Suprapubic skin (tissue), 4 donors: ENCODE measurements around the gene KLHL29. TPM values are rescaled to one million over a fixed set of nuclear protein-coding genes. Genes with fewer than 3 reads are reported as not detected.

Experiments used
- DNase-seq, 2 donors: peaks; one replicate each; pipeline ENCODE4 v3.0.0-alpha.2; 2019; ENCODE audit warnings: low spot score in 2 of 2
- H3K27ac ChIP-seq: fragments of 200-600 bp; sonication (generic); one replicate; pipeline ENCODE4 v1.5.1; 2019
- H3K27me3 ChIP-seq: fragments of 200-600 bp; sonication (generic); one replicate; pipeline ENCODE4 v1.5.1; 2019
- H3K36me3 ChIP-seq: fragments of 200-600 bp; sonication (generic); one replicate; pipeline ENCODE4 v1.5.1; 2019
- H3K4me1 ChIP-seq: fragments of 200-600 bp; sonication (generic); one replicate; pipeline ENCODE4 v1.5.1; 2019
- H3K4me3 ChIP-seq: fragments of 200-600 bp; sonication (generic); one replicate; pipeline ENCODE4 v1.5.1; 2019; ENCODE audit warnings: mild to moderate bottlenecking
- H3K9me3 ChIP-seq: fragments of 200-600 bp; sonication (generic); one replicate; pipeline ENCODE4 v1.5.1; 2019
- EP300 ChIP-seq: sonication (generic); formaldehyde crosslinking; IDR thresholded peaks from one replicate; pipeline ENCODE4 v1.6.1; 2017; ENCODE audit warnings: antibody characterized with exemption
- POLR2A ChIP-seq, 2 donors: fragments of 450-650 bp; IDR thresholded peaks; one replicate each; pipeline ENCODE4 v1.6.1; 2017; ENCODE audit warnings: antibody characterized with exemption in 2 of 2, mild to moderate bottlenecking in 2 of 2, moderate library complexity in 2 of 2
- POLR2AphosphoS5 ChIP-seq, 3 donors: sonication (generic); formaldehyde crosslinking; IDR thresholded peaks; one replicate each; pipeline ENCODE4 v1.6.1; 2017; ENCODE audit warnings: antibody characterized with exemption in 3 of 3
- WGBS: methylation state at CpG from one replicate; pipeline ENCODE4 v1.1.5; 2018; 5-methylcytosine and 5-hydroxymethylcytosine counted together
- total RNA-seq, 4 donors: library from RNA; depleted of rRNA; stranded (reverse); fragments of >200 nt; gene quantifications; one replicate each; pipeline ENCODE4 v1.1.0, GENCODE V29; 2016
- TF ChIP-seq, protein P1 (sequence below), 2 donors: fragments of 200-600 bp in 1 of 2; fragments of 450-650 bp in 1 of 2; sonication (generic) in 1 of 2; IDR thresholded peaks; one replicate each; pipeline ENCODE4 v1.5.1; 2016 to 2019; ENCODE audit warnings: antibody characterized with exemption in 2 of 2, mild to moderate bottlenecking in 1 of 2, moderate library complexity in 1 of 2

KLHL29 gene
- total RNA-seq, 4 donors from 2014 or later, result 17.1 to 30.8 (median 20.7) TPM

DNA sequence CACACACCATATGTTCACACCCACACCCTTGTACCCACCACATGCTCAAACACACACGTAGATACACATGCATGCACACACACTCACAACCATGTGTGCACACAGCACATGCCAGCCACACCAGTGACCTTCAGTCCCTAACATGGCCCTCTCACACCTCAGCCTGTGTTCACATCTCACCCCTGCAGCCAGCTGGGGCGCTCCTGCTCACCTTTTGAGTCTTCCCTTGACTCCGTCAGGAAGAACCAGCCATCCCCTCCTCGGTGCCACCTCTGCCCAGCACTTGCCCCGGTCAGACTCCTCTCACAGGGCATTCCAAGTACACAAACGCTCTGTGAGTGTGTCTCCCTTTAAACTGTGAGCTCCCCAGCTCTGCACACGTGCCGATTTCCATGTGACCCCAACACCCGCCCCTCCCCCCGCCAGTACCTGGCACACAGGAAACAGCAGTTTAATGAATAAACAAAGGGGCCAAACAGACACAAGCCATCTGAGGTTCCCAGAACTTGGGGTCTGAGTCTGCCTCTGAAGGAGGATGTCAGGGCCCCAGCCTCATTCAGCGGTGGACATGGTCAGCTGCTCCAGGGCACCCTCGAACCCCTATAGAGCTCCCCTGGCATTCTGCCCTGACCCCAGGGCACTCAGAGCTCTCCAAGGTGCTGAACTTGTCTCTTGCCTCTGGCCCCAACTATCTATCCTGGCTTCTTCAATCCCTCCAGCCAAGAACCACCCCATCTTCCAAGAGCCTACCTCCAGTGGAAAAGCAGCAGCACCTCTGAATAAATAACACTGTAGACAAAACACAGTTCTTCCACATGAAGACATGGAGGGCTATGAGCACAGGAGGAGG lies 289.1 kb downstream of the KLHL29 start:
- no peak for DNase-seq
- Histone ChIP-seq H3K9me3 (no peaks in the 10 kb centered on the region), H3K4me1 (peaks cover 21% of the 10 kb centered on the region), H3K27me3 (no peaks in the 10 kb centered on the region), H3K4me3 (no peak overlapping the region), H3K27ac (no peak overlapping the region), H3K36me3 (no peaks in the 10 kb centered on the region)
- TF ChIP-seq POLR2AphosphoS5 (IDR thresholded peaks at IDR 0.05) (no peak), POLR2A (IDR thresholded peaks at IDR 0.05) (no peak), EP300 (no peak)
- TF ChIP-seq, protein P1, sequence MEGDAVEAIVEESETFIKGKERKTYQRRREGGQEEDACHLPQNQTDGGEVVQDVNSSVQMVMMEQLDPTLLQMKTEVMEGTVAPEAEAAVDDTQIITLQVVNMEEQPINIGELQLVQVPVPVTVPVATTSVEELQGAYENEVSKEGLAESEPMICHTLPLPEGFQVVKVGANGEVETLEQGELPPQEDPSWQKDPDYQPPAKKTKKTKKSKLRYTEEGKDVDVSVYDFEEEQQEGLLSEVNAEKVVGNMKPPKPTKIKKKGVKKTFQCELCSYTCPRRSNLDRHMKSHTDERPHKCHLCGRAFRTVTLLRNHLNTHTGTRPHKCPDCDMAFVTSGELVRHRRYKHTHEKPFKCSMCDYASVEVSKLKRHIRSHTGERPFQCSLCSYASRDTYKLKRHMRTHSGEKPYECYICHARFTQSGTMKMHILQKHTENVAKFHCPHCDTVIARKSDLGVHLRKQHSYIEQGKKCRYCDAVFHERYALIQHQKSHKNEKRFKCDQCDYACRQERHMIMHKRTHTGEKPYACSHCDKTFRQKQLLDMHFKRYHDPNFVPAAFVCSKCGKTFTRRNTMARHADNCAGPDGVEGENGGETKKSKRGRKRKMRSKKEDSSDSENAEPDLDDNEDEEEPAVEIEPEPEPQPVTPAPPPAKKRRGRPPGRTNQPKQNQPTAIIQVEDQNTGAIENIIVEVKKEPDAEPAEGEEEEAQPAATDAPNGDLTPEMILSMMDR (IDR thresholded peaks at IDR 0.05), result no peak
- WGBS, result 71% methylated on average over 12 of the region's 12 CpGs

DNA sequence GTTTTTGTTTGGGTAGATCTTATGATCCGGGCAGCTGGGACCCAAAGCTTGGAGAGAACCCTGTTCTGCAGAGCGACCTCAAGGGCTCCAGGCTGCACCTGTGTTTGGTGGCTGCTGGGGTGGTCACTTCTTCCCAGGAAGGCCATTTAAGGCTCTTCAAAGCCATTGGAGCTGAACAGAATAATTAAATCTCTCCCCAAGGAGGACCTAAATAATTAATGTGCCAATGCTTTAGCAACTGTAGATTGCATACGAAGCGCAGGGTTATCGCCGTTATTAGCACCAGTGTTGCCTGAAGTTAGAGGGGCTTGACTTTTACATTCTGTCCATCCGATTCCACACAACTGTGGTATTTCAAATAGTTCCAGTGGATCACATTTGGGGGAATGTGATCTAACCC lies 290.5 kb downstream of the KLHL29 start:
- WGBS, result 99% methylated on average over 7 of the region's 7 CpGs
- no peak for DNase-seq
- no peak overlapping the region for H3K27ac ChIP-seq
- TF ChIP-seq EP300 (no peak), POLR2AphosphoS5 (IDR thresholded peaks at IDR 0.05) (no peak), POLR2A (IDR thresholded peaks at IDR 0.05) (no peak)
- TF ChIP-seq, protein P1 (IDR thresholded peaks at IDR 0.05), result no peak
- no peaks in the 10 kb centered on the region for H3K27me3 ChIP-seq
- H3K36me3 ChIP-seq, result no peaks in the 10 kb centered on the region
- no peaks in the 10 kb centered on the region for H3K9me3 ChIP-seq
- H3K4me3 ChIP-seq, result no peak overlapping the region
- peaks cover 6% of the 10 kb centered on the region for H3K4me1 ChIP-seq

DNA sequence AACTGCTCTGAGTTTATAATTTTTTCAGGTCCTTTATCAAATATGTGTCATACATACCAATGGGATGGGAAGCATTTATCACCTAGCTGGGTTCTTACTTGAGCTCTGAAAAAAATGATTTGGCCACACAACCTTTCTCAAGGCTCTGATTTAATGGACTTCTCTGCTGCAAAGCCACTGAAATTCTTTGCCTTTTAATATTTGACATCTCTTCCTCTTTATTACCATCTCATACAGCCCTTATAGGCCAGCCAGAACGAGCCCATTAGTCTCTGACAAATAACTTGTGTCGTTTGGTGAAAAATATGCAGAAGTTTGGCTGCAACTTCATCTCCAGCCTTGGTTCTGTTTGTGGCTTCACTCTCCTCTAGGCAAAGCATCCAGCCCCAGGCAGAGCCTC lies 292.9 kb downstream of the KLHL29 start:
- no peak for DNase-seq
- Histone ChIP-seq H3K36me3 (no peaks in the 10 kb centered on the region), H3K27ac (no peak overlapping the region), H3K9me3 (no peaks in the 10 kb centered on the region), H3K27me3 (no peaks in the 10 kb centered on the region), H3K4me3 (no peak overlapping the region), H3K4me1 (no peaks in the 10 kb centered on the region)
- TF ChIP-seq POLR2AphosphoS5 (IDR thresholded peaks at IDR 0.05), result no peak
- no peak for TF ChIP-seq POLR2A (IDR thresholded peaks at IDR 0.05)
- no peak for TF ChIP-seq EP300
- TF ChIP-seq, protein P1 (IDR thresholded peaks at IDR 0.05), result no peak
- 77% methylated on average over 2 of the region's 2 CpGs for WGBS

DNA sequence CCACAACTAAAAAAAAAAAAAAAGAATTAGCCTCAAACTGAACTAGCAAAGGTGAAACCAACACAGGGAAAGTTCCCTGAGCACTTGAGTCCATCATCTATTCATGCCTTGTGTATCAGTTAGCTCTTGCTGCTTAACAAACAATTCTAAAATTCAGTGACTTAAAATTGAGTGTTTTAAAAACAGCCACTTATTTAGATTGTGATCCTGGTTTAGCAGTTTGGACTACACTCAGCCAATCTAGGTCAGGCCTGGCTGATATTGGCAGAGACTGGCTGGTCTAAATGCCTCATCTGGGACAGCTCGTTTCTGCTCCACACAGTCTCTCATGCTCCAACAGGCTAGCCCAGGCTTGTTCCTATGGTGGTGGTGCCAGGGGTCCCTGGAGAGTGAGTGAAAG lies 294.1 kb downstream of the KLHL29 start:
- H3K27me3 ChIP-seq, result no peaks in the 10 kb centered on the region
- no peak for TF ChIP-seq EP300
- TF ChIP-seq POLR2AphosphoS5 (IDR thresholded peaks at IDR 0.05), result no peak
- TF ChIP-seq, protein P1 (IDR thresholded peaks at IDR 0.05), result no peak
- no peak for TF ChIP-seq POLR2A (IDR thresholded peaks at IDR 0.05)
- no peak overlapping the region for H3K27ac ChIP-seq
- DNase-seq, result no peak
- no peaks in the 10 kb centered on the region for H3K9me3 ChIP-seq
- no peaks in the 10 kb centered on the region for H3K36me3 ChIP-seq
- H3K4me3 ChIP-seq, result no peak overlapping the region
- H3K4me1 ChIP-seq, result no peaks in the 10 kb centered on the region
- WGBS, result no CpG with 5 or more reads among the region's 1 CpG

DNA sequence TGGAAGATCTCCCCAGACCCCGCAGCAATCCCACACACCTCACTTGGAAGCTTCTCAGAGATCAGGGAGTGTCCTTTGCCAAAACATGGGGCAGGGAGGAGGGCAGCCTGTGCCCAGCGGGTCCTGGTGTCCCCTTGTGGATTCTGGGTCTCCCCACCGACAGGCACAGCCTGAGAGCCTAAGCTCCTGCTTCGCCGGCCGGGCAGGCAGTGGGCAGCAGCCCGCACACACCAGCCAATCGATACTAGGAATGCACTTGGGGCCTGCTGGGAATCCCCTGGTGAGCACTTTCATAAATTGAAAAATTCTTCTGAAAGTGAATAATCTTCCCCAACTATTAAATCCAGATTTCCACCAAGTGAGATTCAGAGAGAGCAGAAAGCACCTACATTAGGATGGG lies 296.0 kb downstream of the KLHL29 start:
- H3K4me1 ChIP-seq, result no peaks in the 10 kb centered on the region
- H3K27me3 ChIP-seq, result no peaks in the 10 kb centered on the region
- DNase-seq, result no peak
- no peak overlapping the region for H3K27ac ChIP-seq
- no peaks in the 10 kb centered on the region for H3K9me3 ChIP-seq
- 83% methylated on average over 6 of the region's 8 CpGs for WGBS
- no peak overlapping the region for H3K4me3 ChIP-seq
- no peaks in the 10 kb centered on the region for H3K36me3 ChIP-seq
- TF ChIP-seq POLR2AphosphoS5 (IDR thresholded peaks at IDR 0.05) (no peak), EP300 (no peak), POLR2A (IDR thresholded peaks at IDR 0.05) (no peak)
- TF ChIP-seq, protein P1 (IDR thresholded peaks at IDR 0.05), result no peak
